ENCODE data around the gene PUM1.

DNA sequence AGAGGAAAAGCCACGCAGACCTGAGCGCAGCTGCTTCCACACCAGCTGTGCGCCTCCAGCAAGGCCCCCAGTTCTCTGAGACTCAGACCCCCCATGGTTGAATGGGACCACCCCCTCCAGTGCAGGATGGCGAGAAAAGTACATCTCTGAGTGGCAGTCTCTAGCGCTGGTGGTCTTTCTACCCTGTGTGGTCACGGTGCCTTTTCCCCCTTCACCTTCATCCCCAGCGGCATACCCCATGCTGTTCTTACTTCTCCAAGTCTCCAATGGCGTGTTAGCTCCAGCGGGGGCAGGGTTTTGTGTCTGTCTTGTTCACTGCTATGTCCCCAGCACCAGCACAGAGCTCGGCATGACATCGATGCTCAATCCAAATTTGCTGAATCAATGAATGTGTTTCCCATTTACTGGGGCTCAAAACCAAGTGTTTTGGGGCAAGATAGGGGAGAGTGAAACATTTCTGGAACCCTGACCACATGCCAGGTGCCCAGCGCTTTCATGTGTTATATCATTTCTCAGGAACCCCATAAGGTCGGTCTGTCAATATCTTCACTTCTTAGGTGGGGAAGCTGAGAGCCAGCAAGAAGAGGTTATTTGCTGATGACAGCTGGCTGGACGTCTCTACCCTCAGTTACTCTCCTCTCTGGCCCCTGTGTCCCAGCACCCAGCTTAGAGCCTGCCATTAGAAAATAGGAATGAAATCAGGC is 156.0 kb downstream of the PUM1 start:
- TF ChIP-seq SP1 (IDR thresholded peaks at IDR 0.05) (no peak), BHLHE40 (IDR thresholded peaks at IDR 0.05; ENCODE audit: borderline replicate concordance) (no peak), ARNT (IDR thresholded peaks at IDR 0.05) (no peak), SUZ12 (IDR thresholded peaks at IDR 0.05) (no peak), FOXA1 (IDR thresholded peaks at IDR 0.05) (no peak), TARDBP (IDR thresholded peaks at IDR 0.05) (no peak), FOXM1 (IDR thresholded peaks at IDR 0.05; ENCODE audit: borderline replicate concordance) (no peak), ZNF384 (IDR thresholded peaks at IDR 0.05) (no peak), LEF1 (IDR thresholded peaks at IDR 0.05; ENCODE audit: borderline replicate concordance) (no peak), NFRKB (IDR thresholded peaks at IDR 0.05) (no peak)

All from HEK293T (cell line).